ENCODE results near the gene PCDHA12. TPM values are rescaled to one million over a fixed set of nuclear protein-coding genes. Genes with fewer than 3 reads are reported as not detected.
A peak's percentile ranks its signal among the peaks of the same experiment; 100 is the strongest.
"Not testable (repeated sequence)": the region's sequence is repeated elsewhere in the genome, so short reads cannot be mapped to it uniquely, and the experiment has no call there.

The PCDHA12 gene
- total and polyA plus RNA-seq, 7 donors: 0.06 to 0.71 (median 0.52) TPM; not detected in 3

DNA sequence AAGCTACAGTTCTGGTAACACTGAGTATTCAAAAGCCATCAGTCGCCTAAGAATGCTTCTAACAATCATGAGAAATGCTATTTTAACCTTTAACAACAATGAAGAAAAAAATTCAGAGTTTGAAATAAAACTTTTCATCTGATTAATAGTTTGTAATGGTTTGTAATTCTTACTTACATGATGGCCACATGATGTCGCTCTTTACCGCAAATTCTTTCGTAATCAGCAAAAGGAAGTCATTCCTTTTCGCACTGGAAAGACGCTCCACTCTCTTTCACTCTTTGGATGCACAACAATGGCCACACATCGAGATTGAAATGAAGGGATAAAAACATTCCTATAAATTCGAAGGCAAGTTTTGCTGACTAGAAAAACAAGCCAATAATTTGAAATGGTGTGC lies 41.1 kb upstream of the PCDHA12 start, which contains the start of gene PCDHA7:
Gene PCDHA7 (plus strand): TSS at position 277 of the 400 bp plus-strand sequence. CDS start 115 bp downstream, at position 392.
- Histone ChIP-seq H3K4me1 (no peaks in the 10 kb centered on the region), H3K36me3 (no peaks in the 10 kb centered on the region), H3K9me3 (peaks cover 0 to 32% (median 18%) of the 10 kb centered on the region in 4 donors), H3K4me3 (peak within 1 kb of the TSS in 3 of 4 donors; percentile 3 to 23 (median 16)), H3K27me3 (peaks cover 0 to 71% (median 9%) of the 10 kb centered on the region in 3 donors), H3K27ac (no peak within 1 kb of the TSS)
- no peak for TF ChIP-seq POLR2A (IDR thresholded peaks at IDR 0.05)
- 16 to 22% methylated on average over 8 of the region's 8 CpGs for WGBS, 2 donors
- no peak for DNase-seq
- intact Hi-C loops (cut with DNase I): no loop called here

DNA sequence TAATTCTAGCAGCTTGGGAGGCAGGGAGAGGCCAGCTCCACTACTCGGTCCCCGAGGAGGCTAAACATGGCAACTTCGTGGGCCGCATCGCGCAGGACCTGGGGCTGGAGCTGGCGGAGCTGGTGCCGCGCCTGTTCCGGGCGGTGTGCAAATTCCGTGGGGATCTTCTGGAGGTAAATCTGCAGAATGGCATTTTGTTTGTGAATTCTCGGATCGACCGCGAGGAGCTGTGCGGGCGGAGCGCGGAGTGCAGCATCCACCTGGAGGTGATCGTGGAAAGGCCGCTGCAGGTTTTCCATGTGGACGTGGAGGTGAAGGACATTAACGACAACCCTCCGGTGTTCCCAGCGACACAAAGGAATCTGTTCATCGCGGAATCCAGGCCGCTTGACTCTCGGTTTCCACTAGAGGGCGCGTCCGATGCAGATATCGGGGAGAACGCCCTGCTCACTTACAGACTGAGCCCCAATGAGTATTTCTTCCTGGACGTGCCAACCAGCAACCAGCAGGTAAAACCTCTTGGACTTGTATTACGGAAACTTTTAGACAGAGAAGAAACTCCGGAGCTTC lies 40.6 kb upstream of the PCDHA12 start:
- H3K27me3 ChIP-seq: peaks cover 0 to 74% (median 9%) of the 10 kb centered on the region in 3 donors
- 33 to 59% methylated on average over 28 of the region's 38 CpGs for WGBS, 2 donors
- H3K27ac ChIP-seq; DNase-seq; H3K4me1 ChIP-seq; intact Hi-C loops (cut with DNase I); H3K36me3 ChIP-seq: not testable (repeated sequence)
- peak overlapping the region in 3 of 4 donors; percentile 3 to 23 (median 16) for H3K4me3 ChIP-seq
- peaks cover 0 to 29% (median 16%) of the 10 kb centered on the region in 4 donors for H3K9me3 ChIP-seq

DNA sequence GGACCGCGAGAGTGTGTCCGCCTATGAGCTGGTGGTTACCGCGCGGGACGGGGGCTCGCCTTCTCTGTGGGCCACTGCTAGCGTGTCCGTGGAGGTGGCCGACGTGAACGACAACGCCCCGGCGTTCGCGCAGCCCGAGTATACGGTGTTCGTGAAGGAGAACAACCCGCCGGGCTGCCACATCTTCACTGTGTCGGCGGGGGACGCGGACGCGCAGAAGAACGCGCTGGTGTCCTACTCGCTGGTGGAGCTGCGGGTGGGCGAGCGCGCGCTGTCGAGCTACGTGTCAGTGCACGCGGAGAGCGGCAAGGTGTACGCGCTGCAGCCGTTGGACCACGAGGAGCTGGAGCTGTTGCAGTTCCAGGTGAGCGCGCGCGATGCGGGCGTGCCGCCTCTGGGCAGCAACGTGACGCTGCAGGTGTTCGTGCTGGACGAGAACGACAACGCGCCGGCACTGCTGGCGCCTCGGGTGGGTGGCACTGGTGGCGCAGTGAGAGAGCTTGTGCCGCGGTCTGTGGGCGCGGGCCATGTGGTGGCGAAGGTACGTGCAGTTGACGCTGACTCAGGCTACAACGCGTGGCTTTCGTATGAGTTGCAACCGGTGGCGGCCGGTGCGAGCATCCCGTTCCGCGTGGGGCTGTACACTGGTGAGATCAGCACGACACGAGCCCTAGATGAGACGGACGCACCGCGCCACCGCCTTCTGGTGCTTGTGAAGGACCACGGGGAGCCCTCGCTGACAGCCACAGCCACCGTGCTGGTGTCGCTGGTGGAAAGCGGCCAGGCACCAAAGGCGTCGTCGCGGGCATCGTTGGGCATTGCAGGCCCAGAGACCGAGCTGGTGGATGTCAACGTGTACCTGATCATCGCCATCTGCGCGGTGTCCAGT lies 39.2 kb upstream of the PCDHA12 start:
- peaks cover 0 to 77% (median 9%) of the 10 kb centered on the region in 3 donors for H3K27me3 ChIP-seq
- H3K27ac ChIP-seq: no peak overlapping the region
- H3K9me3 ChIP-seq: peaks cover 0 to 24% (median 13%) of the 10 kb centered on the region in 4 donors
- no peak for DNase-seq
- H3K4me1 ChIP-seq: no peaks in the 10 kb centered on the region
- TF ChIP-seq EP300 (IDR thresholded peaks at IDR 0.05): no peak
- intact Hi-C loops (cut with DNase I): no loop called here
- no peak overlapping the region for H3K4me3 ChIP-seq
- WGBS, 2 donors: 55 to 78% methylated on average over 103 of the region's 103 CpGs
- H3K36me3 ChIP-seq: no peaks in the 10 kb centered on the region

DNA sequence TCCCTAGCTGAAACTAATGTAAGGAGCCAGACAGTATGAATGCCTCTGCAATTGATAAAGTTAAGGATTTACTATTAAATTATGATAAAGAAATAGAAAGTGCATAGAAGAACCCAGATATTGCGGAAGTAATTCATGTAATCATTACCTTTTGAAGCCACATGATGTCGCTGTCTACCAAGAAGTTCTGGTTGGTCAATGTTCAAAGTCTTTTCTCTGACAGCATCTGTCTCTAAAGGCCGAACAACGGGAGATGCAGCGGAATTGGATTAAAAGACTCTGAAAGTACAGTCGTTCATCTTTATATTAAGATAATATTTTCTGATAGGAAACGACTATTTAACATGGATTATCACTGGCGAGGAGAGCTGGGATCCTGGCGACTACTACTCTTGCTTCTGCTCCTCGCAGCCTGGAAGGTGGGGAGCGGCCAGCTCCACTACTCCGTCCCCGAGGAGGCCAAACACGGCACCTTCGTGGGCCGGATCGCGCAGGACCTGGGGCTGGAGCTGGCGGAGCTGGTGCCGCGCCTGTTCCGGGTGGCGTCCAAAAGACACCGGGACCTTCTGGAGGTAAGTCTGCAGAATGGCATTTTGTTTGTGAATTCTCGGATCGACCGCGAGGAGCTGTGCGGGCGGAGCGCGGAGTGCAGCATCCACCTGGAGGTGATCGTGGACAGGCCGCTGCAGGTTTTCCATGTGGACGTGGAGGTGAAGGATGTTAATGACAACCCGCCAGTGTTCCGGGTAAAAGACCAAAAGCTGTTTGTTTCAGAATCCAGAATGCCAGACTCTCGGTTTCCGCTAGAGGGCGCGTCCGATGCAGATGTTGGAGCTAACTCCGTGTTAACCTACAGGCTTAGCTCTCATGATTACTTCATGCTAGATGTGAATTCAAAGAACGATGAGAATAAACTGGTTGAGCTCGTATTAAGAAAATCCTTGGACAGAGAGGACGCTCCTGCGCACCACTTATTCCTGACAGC lies 33.8 kb upstream of the PCDHA12 start, which contains the start of gene PCDHA8:
Gene PCDHA8 (plus strand): TSS at position 210 of the 985 bp plus-strand sequence. CDS start 135 bp downstream, at position 345.
- H3K36me3 ChIP-seq: no peaks in the 10 kb centered on the region
- no peak within 1 kb of the TSS for H3K27ac ChIP-seq
- peaks cover 0 to 59% (median 3%) of the 10 kb centered on the region in 3 donors for H3K27me3 ChIP-seq
- no peaks in the 10 kb centered on the region for H3K4me1 ChIP-seq
- H3K9me3 ChIP-seq: peaks cover 5 to 27% (median 12%) of the 10 kb centered on the region in 4 donors
- intact Hi-C loops (cut with DNase I): no loop called here
- DNase-seq: no peak
- TF ChIP-seq POLR2AphosphoS5 (IDR thresholded peaks at IDR 0.05): no peak
- H3K4me3 ChIP-seq: no peak within 1 kb of the TSS
- WGBS, 2 donors: 29 to 57% methylated on average over 47 of the region's 47 CpGs

DNA sequence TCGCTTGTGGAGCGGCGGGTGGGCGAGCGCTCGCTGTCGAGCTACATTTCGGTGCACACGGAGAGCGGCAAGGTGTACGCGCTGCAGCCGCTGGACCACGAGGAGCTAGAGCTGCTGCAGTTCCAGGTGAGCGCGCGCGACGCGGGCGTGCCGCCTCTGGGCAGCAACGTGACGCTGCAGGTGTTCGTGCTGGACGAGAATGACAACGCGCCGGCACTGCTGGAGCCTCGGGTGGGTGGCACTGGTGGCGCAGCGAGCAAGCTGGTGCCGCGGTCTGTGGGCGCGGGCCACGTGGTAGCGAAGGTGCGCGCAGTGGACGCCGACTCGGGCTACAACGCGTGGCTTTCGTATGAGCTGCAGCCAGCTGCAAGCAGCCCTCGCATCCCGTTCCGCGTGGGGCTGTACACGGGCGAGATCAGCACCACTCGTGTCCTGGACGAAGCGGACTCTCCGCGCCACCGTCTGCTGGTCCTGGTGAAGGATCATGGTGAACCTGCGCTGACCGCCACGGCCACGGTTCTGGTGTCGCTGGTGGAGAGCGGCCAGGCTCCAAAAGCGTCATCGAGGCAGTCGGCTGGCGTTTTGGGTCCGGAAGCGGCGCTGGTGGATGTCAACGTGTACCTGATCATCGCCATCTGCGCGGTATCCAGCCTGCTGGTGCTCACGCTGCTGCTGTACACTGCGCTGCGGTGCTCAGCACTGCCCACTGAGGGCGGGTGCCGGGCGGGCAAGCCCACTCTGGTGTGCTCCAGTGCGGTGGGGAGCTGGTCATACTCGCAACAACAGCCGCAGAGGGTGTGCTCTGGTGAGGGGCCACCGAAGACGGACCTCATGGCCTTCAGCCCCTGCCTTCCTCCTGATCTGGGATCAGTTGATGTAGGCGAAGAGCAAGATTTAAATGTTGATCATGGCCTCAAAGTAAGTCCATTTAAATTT lies 32.0 kb upstream of the PCDHA12 start:
- Histone ChIP-seq H3K4me1 (no peaks in the 10 kb centered on the region), H3K9me3 (peaks cover 5 to 23% (median 11%) of the 10 kb centered on the region in 4 donors), H3K36me3 (no peaks in the 10 kb centered on the region), H3K27ac (no peak overlapping the region), H3K4me3 (no peak overlapping the region), H3K27me3 (peaks cover 0 to 59% (median 2%) of the 10 kb centered on the region in 3 donors)
- TF ChIP-seq EP300 (IDR thresholded peaks at IDR 0.05) (no peak), POLR2A (IDR thresholded peaks at IDR 0.05) (no peak), POLR2AphosphoS5 (IDR thresholded peaks at IDR 0.05) (no peak)
- TF ChIP-seq, protein P1, sequence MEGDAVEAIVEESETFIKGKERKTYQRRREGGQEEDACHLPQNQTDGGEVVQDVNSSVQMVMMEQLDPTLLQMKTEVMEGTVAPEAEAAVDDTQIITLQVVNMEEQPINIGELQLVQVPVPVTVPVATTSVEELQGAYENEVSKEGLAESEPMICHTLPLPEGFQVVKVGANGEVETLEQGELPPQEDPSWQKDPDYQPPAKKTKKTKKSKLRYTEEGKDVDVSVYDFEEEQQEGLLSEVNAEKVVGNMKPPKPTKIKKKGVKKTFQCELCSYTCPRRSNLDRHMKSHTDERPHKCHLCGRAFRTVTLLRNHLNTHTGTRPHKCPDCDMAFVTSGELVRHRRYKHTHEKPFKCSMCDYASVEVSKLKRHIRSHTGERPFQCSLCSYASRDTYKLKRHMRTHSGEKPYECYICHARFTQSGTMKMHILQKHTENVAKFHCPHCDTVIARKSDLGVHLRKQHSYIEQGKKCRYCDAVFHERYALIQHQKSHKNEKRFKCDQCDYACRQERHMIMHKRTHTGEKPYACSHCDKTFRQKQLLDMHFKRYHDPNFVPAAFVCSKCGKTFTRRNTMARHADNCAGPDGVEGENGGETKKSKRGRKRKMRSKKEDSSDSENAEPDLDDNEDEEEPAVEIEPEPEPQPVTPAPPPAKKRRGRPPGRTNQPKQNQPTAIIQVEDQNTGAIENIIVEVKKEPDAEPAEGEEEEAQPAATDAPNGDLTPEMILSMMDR (IDR thresholded peaks at IDR 0.05): no peak
- WGBS, 2 donors: 58 to 79% methylated on average over 87 of the region's 87 CpGs
- intact Hi-C loops (cut with DNase I): no loop called here
- no peak for DNase-seq

DNA sequence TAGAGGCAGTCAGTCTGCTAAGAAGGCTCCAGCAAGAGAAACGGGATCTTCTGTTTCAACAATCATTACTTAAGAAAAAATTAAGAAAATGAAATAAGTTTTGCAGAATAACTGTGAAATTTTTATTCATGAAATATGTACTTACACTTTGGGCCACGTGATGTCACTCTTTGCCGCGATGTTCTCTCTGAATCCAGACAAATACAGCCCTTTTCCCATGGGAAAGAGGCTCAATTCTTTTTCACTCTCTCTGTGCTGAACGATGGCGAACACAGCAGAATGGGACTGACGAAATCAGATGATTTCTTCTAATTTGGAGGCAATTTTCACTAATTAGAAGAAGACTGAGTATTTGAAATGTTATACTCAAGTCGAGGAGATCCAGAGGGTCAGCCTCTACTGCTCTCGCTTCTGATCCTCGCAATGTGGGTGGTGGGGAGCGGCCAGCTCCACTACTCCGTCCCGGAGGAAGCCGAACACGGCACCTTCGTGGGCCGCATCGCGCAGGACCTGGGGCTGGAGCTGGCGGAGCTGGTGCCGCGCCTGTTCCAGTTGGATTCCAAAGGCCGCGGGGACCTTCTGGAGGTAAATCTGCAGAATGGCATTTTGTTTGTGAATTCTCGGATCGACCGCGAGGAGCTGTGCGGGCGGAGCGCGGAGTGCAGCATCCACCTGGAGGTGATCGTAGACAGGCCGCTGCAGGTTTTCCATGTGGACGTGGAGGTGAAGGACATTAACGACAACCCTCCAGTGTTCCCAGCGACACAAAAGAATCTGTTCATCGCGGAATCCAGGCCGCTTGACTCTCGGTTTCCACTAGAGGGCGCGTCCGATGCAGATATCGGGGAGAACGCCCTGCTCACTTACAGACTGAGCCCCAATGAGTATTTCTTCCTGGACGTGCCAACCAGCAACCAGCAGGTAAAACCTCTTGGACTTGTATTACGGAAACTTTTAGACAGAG lies 26.7 kb upstream of the PCDHA12 start, which contains the start of gene PCDHA9:
Gene PCDHA9 (plus strand): TSS at position 244 of the 964 bp plus-strand sequence. CDS start 114 bp downstream, at position 358.
- peak within 1 kb of the TSS in 1 of 4 donors; percentile 8 for H3K4me3 ChIP-seq
- H3K4me1 ChIP-seq; intact Hi-C loops (cut with DNase I); H3K36me3 ChIP-seq; H3K27ac ChIP-seq; DNase-seq: not testable (repeated sequence)
- WGBS, 2 donors: 28 to 54% methylated on average over 46 of the region's 48 CpGs
- peaks cover 0 to 65% (median 7%) of the 10 kb centered on the region in 3 donors for H3K27me3 ChIP-seq
- peaks cover 0 to 18% (median 8%) of the 10 kb centered on the region in 4 donors for H3K9me3 ChIP-seq

DNA sequence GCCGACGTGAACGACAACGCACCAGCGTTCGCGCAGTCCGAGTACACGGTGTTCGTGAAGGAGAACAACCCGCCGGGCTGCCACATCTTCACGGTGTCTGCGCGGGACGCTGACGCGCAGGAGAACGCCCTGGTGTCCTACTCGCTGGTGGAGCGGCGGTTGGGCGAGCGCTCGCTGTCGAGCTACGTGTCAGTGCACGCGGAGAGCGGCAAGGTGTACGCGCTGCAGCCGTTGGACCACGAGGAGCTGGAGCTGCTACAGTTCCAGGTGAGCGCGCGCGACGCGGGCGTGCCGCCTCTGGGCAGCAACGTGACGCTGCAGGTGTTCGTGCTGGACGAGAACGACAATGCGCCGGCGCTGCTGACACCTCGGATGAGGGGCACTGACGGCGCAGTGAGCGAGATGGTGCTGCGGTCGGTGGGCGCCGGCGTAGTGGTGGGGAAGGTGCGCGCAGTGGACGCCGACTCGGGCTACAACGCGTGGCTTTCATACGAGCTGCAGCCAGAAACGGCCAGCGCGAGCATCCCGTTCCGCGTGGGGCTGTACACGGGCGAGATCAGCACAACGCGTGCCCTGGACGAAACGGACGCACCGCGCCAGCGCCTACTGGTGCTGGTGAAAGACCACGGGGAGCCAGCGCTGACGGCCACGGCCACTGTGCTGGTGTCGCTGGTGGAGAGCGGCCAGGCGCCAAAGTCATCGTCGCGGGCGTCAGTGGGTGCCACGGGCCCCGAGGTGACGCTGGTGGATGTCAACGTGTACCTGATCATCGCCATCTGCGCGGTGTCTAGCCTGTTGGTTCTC lies 25.1 kb upstream of the PCDHA12 start:
- H3K4me3 ChIP-seq; H3K4me1 ChIP-seq; DNase-seq; H3K36me3 ChIP-seq; H3K27ac ChIP-seq; intact Hi-C loops (cut with DNase I): not testable (repeated sequence)
- WGBS, 2 donors: 58 to 80% methylated on average over 101 of the region's 101 CpGs
- Histone ChIP-seq H3K9me3 (peaks cover 0 to 19% (median 8%) of the 10 kb centered on the region in 4 donors), H3K27me3 (peaks cover 0 to 70% (median 7%) of the 10 kb centered on the region in 3 donors)
